ENCODE data around the gene PRND. TPM values are rescaled to one million over a fixed set of nuclear protein-coding genes. Genes with fewer than 3 reads are reported as not detected.

The PRND gene
- total and polyA plus RNA-seq, 2 experiments from 2014 or later = 0.10 TPM; not detected in 1

DNA sequence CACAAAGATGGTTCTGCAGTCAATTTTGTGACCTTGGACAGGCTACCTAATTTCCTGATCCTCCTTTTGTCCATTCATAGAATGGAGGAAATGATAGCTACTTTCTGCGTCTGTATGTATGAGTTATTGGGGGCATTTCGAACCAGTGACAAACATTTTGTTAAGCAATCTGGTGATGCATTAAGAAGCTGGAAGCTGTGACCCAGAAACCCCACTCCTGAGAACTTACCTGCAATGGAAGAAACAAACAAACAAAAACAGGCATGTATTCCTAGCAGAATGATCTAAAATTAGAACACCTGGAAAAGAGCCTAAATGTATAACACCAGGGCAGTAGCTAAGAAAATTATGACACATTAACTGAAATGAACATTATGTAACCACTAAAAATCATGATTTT, 33.4 kb upstream of the PRND start:
- H3K4me1 Mint-ChIP-seq = peaks cover 32% of the 10 kb centered on the region
- TF ChIP-seq EZH2phosphoT487 (IDR thresholded peaks at IDR 0.05; ENCODE audit: unreplicated experiment) (no peak), POLR2AphosphoS5 (IDR thresholded peaks at IDR 0.05; ENCODE audit: low read depth) (no peak), EZH2 (IDR thresholded peaks at IDR 0.05; ENCODE audit: low read depth, unreplicated experiment) (no peak), ZNF331 (CRISPR knock-in tag; IDR thresholded peaks at IDR 0.05; ENCODE audit: low read depth) (no peak), ZNF114 (CRISPR knock-in tag; IDR thresholded peaks at IDR 0.05) (no peak), JUNB (IDR thresholded peaks at IDR 0.05; ENCODE audit: unreplicated experiment) (no peak), STAT1 (IDR thresholded peaks at IDR 0.05; ENCODE audit: unreplicated experiment) (no peak), ETS1 (IDR thresholded peaks at IDR 0.05) (no peak), CREB1 (CRISPR knock-in tag; IDR thresholded peaks at IDR 0.05; ENCODE audit: low read depth) (no peak)
- TF ChIP-seq, protein P1, sequence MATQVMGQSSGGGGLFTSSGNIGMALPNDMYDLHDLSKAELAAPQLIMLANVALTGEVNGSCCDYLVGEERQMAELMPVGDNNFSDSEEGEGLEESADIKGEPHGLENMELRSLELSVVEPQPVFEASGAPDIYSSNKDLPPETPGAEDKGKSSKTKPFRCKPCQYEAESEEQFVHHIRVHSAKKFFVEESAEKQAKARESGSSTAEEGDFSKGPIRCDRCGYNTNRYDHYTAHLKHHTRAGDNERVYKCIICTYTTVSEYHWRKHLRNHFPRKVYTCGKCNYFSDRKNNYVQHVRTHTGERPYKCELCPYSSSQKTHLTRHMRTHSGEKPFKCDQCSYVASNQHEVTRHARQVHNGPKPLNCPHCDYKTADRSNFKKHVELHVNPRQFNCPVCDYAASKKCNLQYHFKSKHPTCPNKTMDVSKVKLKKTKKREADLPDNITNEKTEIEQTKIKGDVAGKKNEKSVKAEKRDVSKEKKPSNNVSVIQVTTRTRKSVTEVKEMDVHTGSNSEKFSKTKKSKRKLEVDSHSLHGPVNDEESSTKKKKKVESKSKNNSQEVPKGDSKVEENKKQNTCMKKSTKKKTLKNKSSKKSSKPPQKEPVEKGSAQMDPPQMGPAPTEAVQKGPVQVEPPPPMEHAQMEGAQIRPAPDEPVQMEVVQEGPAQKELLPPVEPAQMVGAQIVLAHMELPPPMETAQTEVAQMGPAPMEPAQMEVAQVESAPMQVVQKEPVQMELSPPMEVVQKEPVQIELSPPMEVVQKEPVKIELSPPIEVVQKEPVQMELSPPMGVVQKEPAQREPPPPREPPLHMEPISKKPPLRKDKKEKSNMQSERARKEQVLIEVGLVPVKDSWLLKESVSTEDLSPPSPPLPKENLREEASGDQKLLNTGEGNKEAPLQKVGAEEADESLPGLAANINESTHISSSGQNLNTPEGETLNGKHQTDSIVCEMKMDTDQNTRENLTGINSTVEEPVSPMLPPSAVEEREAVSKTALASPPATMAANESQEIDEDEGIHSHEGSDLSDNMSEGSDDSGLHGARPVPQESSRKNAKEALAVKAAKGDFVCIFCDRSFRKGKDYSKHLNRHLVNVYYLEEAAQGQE (IDR thresholded peaks at IDR 0.05; ENCODE audit: unreplicated experiment) = no peak
- TF ChIP-seq, protein P2, sequence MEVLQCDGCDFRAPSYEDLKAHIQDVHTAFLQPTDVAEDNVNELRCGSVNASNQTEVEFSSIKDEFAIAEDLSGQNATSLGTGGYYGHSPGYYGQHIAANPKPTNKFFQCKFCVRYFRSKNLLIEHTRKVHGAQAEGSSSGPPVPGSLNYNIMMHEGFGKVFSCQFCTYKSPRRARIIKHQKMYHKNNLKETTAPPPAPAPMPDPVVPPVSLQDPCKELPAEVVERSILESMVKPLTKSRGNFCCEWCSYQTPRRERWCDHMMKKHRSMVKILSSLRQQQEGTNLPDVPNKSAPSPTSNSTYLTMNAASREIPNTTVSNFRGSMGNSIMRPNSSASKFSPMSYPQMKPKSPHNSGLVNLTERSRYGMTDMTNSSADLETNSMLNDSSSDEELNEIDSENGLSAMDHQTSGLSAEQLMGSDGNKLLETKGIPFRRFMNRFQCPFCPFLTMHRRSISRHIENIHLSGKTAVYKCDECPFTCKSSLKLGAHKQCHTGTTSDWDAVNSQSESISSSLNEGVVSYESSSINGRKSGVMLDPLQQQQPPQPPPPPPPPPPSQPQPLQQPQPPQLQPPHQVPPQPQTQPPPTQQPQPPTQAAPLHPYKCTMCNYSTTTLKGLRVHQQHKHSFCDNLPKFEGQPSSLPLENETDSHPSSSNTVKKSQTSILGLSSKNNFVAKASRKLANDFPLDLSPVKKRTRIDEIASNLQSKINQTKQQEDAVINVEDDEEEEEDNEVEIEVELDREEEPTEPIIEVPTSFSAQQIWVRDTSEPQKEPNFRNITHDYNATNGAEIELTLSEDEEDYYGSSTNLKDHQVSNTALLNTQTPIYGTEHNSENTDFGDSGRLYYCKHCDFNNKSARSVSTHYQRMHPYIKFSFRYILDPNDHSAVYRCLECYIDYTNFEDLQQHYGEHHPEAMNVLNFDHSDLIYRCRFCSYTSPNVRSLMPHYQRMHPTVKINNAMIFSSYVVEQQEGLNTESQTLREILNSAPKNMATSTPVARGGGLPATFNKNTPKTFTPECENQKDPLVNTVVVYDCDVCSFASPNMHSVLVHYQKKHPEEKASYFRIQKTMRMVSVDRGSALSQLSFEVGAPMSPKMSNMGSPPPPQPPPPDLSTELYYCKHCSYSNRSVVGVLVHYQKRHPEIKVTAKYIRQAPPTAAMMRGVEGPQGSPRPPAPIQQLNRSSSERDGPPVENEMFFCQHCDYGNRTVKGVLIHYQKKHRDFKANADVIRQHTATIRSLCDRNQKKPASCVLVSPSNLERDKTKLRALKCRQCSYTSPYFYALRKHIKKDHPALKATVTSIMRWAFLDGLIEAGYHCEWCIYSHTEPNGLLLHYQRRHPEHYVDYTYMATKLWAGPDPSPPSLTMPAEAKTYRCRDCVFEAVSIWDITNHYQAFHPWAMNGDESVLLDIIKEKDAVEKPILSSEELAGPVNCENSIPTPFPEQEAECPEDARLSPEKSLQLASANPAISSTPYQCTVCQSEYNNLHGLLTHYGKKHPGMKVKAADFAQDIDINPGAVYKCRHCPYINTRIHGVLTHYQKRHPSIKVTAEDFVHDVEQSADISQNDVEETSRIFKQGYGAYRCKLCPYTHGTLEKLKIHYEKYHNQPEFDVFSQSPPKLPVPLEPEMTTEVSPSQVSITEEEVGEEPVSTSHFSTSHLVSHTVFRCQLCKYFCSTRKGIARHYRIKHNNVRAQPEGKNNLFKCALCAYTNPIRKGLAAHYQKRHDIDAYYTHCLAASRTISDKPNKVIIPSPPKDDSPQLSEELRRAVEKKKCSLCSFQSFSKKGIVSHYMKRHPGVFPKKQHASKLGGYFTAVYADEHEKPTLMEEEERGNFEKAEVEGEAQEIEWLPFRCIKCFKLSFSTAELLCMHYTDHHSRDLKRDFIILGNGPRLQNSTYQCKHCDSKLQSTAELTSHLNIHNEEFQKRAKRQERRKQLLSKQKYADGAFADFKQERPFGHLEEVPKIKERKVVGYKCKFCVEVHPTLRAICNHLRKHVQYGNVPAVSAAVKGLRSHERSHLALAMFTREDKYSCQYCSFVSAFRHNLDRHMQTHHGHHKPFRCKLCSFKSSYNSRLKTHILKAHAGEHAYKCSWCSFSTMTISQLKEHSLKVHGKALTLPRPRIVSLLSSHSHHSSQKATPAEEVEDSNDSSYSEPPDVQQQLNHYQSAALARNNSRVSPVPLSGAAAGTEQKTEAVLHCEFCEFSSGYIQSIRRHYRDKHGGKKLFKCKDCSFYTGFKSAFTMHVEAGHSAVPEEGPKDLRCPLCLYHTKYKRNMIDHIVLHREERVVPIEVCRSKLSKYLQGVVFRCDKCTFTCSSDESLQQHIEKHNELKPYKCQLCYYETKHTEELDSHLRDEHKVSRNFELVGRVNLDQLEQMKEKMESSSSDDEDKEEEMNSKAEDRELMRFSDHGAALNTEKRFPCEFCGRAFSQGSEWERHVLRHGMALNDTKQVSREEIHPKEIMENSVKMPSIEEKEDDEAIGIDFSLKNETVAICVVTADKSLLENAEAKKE (CRISPR knock-in tag; IDR thresholded peaks at IDR 0.05) = no peak
- TF ChIP-seq, protein P3, sequence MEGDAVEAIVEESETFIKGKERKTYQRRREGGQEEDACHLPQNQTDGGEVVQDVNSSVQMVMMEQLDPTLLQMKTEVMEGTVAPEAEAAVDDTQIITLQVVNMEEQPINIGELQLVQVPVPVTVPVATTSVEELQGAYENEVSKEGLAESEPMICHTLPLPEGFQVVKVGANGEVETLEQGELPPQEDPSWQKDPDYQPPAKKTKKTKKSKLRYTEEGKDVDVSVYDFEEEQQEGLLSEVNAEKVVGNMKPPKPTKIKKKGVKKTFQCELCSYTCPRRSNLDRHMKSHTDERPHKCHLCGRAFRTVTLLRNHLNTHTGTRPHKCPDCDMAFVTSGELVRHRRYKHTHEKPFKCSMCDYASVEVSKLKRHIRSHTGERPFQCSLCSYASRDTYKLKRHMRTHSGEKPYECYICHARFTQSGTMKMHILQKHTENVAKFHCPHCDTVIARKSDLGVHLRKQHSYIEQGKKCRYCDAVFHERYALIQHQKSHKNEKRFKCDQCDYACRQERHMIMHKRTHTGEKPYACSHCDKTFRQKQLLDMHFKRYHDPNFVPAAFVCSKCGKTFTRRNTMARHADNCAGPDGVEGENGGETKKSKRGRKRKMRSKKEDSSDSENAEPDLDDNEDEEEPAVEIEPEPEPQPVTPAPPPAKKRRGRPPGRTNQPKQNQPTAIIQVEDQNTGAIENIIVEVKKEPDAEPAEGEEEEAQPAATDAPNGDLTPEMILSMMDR (conservative IDR thresholded peaks at IDR 0.05; ENCODE audit: low read depth in 2 of 2) = no peak
- no peak overlapping the region for H3K4me3 ChIP-seq
- H3K79me2 ChIP-seq (replicated peaks; ENCODE audit: insufficient read depth) = peaks cover 16% of the 10 kb centered on the region
- no peak overlapping the region for H3K27ac Mint-ChIP-seq
- no peak overlapping the region for H2AFZ ChIP-seq
- H3K4me3 Mint-ChIP-seq = no peak overlapping the region
- H3K27me3 Mint-ChIP-seq (ENCODE audit: insufficient read depth, low read depth, poor library complexity) = peaks cover 19% of the 10 kb centered on the region
- no peaks in the 10 kb centered on the region for H4K20me1 ChIP-seq (replicated peaks; ENCODE audit: insufficient read depth)
- peaks cover 16% of the 10 kb centered on the region for H3K4me1 ChIP-seq (ENCODE audit: insufficient read depth)
- no peaks in the 10 kb centered on the region for H3K36me3 ChIP-seq (ENCODE audit: insufficient read depth)
- no peaks in the 10 kb centered on the region; the same call in 2 of the 3 replicates for H3K36me3 Mint-ChIP-seq (ENCODE audit: low read depth)
- H3K27me3 ChIP-seq (ENCODE audit: insufficient read depth) = peaks cover 9% of the 10 kb centered on the region
- no peak overlapping the region for H3K4me2 ChIP-seq
- H3K27ac ChIP-seq (ENCODE audit: low read depth) = no peak overlapping the region
- peaks cover 5% of the 10 kb centered on the region; the same call in 1 of the 2 replicates for H3F3A ChIP-seq (replicated peaks; ENCODE audit: low read depth)
- ATAC-seq (no peak), DNase-seq (ENCODE audit: low spot score) (no peak)
- no peaks in the 10 kb centered on the region for H3K9me2 ChIP-seq (ENCODE audit: insufficient read depth)
- H3K9me3 Mint-ChIP-seq = no peaks in the 10 kb centered on the region
